ENCODE results near the gene DAPL1.

DNA sequence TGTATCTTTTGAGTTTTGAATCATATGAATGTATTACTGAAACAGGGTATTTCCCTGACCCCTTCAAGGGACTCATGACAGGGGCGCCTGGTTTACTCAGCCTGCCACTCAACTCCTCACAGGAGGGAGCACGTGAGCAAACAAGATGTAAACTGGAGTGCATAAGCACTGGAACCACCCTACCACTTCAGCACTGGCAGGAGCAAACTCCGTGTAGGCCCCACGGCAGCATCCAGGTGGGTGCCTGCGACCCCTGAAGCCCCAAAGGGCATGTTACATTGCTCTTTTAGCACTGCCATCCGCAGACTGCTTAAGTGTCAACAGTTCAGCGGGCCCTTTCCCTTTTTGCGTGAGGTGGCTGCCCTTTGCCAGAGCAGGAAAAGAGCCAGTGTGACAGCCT is 8.2 kb upstream of the DAPL1 start:
- no peak for TF ChIP-seq POLR2A (IDR thresholded peaks at IDR 0.05)
- TF ChIP-seq CTCF (IDR thresholded peaks at IDR 0.05): no peak
